Non-pigmented ciliary epithelial cell (primary cell): Measurements from ENCODE around the gene CACNG6.
"Not testable (repeated sequence)": the region's sequence is repeated elsewhere in the genome, so short reads cannot be mapped to it uniquely, and the experiment has no call there.

Experiments
- DNase-seq: peaks from one replicate; pipeline ENCODE4 v3.0.0-alpha.2; 2010; ENCODE audit warnings: low read depth

The CACNG6 gene

DNA sequence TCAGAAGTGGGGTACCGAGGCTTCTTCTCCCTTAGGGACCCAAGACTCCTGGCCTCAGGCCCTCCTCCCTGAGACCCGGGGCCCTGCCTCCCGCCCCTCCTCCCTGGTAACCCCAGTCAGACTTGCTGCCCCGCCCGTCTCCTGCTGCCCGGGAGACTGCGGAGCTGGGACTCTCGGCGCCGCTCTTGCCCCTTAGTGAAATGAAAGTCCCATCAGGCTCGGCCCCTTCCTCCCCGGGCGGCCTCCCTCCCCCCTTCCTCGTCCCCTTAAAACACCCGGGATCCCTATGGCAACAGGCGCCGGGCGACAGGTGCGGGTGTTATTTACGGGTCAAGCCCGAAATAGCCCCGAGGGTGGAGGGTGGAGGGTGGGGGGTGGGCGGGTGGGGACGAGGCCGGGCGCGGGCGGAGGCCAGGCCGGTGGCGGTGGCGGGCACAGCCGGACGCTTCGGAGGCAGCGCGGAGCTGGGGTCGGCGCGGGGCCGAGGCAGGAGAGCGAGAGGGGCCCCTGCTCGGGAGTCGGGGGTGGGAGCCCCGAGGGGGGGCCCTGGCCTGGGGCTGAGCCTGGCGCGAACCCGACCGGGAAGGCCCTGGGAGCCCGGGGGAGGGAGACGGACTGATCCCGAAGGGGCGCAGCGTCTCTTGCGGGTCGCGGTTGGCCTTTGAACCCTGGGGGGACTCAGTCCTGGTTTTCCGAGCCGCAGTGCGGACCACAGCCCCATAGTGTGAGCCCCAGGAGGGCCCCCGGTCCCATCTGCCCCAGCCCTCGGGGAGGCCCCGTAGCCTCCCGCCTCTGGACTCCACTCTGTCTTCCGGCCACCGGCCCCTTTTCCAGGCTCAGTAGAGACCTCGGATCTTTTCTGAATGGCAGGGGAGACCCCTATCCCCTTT lies at the start of gene CACNG6:
CACNG6 (plus strand) TSS at position 414 of the 890 bp plus-strand sequence. CDS start 1,241 bp downstream, outside the sequence.
- DNase-seq: no peak

DNA sequence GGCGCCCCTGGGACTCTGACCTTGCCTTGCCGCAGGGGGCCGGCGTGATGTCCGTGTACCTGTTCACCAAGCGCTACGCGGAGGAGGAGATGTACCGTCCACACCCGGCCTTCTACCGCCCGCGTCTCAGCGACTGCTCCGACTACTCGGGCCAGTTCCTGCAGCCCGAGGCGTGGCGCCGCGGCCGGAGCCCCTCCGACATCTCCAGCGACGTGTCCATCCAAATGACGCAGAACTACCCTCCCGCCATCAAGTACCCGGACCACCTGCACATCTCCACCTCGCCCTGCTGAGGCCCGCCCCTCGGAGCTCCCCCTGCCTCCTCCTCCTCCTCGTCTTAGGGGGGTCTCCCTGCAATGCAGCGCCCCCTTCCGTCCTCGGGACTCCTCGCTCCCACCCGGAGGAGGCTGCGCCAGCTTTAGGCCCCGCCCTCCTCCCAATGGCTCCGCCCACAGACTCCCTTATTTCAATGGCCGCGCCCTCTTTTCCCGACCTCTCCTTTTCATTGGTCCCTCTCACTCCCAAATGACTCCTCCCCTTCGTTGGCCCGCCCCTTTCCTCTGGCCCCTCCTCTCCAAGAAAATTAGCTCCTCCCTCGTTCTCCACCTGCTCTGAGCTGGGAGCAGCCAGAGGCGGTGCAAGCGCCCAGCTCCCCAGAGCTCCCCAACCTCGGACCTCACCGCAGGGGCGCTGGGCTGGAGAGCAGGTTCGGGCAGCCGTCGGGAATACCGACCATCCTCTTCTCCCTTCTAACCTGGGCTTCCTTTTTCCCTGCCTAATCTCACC lies 49.2 kb upstream of the CACNG6 start:
- no peak for DNase-seq

DNA sequence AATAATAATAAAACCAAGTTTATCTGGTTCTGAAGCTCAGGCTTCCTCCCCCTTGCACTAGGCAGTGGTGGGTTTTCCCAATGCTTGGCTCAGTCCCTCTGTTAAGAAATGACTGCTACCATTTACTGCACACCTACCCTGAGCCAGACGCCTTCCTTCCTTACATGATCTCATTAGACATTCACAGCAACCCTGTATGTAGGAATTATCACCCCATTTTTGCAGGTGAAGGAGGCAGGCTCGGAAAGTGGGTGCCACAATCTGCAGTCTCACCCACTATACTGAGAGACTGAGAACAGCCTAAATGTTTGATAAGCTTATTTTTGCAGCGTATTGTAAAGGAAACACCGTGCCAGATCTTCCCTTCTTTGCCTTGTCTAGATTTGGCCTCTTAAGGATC lies 47.0 kb upstream of the CACNG6 start:
- no peak for DNase-seq

DNA sequence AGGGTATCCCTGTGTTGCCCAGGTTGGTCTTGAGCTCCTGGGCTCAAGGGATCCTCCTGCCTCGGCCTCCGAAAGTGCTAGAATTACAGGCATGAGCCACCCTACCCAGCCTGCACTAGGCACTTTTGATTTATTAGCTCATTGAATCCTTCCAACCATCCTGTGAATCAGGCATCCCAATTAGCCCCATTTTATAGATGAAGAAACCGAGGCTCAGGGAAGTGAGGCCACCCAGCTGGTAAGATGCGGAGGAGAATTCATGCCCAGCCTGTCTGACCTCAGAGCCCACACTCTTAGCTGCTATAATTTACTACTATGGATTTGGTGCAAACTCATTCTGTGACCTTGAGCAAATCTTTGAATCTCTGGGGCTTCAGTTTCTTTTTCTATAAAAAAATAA lies 46.5 kb upstream of the CACNG6 start:
- no peak for DNase-seq

DNA sequence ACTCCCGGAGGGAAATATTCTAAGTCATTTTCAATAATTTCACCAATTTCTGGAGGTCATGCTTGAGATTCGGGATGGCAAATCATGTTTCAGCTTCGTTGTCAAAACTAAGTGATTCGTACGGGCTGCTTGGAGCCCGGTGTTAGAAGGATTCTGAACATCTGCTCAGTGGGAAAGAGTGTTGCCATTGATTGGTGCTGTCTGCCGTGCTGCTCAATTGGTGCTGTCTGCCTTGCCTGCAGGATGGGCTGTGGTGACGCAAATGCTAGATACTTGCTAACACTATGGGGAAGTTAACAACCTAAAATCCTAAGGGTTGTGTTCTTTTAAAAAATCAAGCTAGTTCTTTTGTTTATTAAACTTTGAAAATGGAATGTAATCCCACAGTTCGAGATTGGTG lies 46.0 kb upstream of the CACNG6 start:
- no peak for DNase-seq

GRCh38 chr19:53945998-53946397 lies 45.4 kb upstream of the CACNG6 start:
- no peak for DNase-seq

DNA sequence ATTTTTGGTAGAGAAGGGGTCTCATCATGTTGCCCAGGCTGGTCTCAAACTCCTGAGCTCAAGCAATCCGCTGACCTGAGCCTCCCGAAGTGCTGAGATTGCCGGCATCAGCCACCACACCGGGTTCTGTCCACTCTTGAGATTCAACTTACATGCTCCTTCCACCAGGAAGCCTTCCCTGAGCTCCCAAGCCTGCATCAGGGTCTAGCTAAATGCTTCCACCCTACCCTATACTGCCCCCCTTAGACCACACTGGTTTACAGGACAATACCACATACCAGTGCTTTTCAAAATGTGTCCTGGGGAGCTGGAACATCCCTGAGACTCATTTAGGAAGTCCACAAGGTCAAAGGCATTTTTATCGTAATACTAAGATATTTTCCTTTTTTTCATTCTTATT lies 43.8 kb upstream of the CACNG6 start:
- no peak for DNase-seq

DNA sequence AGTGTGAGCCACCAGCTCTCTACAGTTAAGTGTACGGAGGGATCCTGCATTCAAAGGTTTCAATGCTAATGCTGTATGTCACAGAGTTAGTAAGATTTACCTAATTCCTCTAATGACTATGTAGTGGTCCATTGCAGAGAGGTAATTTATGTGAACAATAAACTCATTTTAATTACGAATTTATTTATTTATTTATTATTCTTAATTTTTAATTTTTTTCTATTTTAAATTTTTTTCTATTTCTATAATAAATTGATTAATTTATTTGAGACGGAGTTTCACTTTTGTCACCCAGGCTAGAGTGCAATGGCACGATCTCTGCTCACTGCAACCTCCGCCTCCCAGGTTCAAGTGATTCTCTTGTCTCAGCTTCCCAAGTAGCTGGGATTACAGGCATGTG lies 42.8 kb upstream of the CACNG6 start:
- not testable (repeated sequence) for DNase-seq

- DNase-seq: no peak
These were observed 40.0 kb upstream of the CACNG6 start for GRCh38 chr19:53951436-53951835.

DNA sequence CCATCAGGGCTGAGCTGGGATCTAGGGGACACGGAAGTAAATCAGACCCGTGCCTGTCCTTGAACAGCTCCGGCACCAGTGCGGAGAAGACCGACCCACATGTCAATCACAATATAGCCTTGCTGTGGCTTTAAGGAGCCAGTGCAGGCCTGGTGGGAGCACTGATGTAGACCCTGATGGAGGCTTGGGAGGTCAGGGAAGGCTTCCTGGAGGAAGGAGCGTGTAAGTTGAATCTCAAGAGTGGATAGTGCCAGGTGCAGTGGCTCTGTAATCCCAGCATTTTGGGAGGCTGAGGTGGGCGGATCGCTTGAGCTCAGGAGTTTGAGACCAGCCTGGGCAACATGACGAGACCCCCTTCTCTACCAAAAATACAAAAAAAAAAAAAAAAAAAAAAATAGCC lies 39.5 kb upstream of the CACNG6 start:
- DNase-seq: no peak

- DNase-seq: no peak
These were observed 38.1 kb upstream of the CACNG6 start for GRCh38 chr19:53953383-53953782.

DNA sequence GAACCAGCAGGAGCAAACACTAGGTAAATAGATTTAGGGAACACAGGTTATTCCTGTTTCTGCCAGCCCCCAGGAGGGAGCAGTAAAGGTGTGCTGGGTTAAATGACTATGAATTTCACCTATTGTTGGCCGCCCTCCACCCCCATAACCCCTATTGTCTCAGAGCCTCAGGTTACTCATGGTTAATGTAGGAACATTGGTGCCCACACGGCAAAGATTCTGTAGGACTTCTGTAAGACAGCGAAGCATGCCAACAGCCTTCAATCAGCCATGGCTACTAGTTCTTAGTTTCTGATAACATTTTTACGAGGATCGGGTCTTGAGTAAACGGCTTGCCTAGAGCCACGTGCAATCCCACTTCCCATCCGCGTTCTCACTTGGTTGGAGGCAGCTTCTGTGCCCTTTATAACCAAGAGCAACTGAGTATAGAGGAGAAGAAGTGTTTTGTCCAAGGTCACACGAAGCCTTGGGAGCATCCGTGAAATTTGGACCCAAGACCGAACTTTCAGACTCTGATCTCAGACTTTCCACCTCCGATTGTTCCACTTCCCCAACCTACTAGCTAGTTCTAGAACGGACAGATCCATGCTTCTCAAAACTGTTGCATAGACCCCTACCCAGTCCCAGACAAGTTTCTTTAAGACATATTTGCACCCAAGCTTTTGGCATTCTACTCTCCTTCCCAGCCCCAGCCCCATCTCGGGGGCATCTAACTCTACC lies 33.8 kb upstream of the CACNG6 start:
- no peak for DNase-seq

- DNase-seq: no peak
These were observed 33.3 kb upstream of the CACNG6 start for GRCh38 chr19:53958168-53958571.

DNA sequence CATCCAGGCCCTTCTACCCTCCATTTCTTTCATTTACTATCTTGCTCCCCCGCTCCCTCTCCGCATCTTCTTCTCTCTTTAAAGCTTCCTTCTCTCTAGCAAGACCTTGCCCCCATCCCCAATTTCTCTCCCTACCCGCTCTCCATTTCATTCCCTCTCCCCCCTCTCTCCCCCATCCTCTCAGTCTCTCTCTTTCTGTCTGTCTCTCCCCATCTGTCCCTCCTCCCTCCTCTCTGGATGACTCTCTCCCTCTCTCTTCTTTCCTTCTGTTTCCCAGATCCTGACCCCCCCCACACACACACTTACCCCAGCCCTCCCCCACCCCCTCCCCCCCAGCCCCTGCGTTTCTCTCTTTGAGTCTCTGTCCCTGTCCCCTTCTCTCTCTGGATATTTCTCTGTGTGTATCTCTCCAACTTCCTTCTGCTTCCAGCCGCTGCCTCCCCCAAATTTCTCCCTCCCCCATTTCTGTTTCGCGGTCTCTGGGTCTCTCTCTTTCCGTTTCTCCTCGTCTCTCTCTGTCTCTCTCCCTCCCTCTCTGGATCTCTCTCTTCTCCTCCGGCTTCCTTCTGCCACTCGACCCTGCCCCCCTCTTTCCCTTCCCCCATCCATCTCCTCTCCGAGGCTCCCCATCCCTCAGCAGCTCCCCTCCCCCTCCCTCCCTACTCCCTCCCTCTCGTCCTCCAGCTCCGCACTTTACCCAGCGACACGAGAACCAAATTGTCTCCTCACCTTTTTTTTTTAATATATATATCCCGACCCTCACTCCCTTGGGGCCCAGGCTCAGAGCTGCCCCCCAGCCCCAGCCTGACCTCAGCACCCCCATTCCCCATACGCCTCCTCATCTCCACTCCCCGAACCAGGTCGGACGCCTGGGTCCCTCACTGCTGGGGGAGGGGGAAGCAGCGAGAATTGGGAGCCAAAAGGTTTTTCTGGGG lies 32.3 kb upstream of the CACNG6 start:
- no peak for DNase-seq

- no peak for DNase-seq
These were observed 31.2 kb upstream of the CACNG6 start for GRCh38 chr19:53960187-53960586.

GRCh38 chr19:53960886-53961285 lies 30.6 kb upstream of the CACNG6 start:
- DNase-seq: no peak

DNA sequence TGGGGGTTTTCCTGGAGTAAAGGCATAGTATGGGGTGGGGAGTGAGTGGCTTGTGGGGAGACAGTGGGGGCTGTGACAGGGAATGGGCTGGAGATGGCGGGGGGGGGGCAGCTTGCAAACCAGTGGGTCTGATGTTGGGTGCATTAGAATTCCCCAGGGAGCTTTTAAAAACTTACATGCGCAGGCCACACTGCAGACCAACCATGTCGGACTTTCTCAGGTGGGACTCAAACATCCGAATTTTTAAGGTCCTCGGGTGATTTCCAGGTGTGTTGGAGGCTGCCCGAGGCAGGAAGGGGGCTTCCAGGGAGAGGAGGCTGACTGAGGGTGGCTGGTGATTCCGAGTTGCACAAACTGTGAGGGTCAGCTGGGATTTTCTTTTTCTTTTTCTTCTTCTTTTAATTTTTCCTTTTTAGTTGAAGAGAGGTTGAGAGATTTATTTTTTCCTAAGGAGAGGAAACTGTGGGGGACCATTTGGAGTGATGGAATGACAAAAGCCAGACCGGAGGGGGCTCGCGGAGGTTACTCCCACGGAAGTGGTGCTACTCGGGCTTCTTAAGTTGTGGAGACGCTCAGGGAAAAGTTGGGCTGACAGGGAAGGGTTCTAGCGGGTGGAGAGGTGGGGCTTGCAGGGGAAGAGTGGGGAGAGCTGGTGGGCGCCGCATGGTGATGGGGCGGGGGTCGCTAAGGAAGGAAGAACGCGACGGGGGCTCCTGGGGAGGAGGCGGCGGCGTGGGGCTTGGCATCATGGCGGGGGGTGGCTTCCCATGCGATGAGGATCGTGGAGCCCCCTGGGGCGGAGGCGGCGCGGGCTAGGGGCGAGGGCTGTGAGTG lies 29.7 kb upstream of the CACNG6 start:
- DNase-seq: no peak

DNA sequence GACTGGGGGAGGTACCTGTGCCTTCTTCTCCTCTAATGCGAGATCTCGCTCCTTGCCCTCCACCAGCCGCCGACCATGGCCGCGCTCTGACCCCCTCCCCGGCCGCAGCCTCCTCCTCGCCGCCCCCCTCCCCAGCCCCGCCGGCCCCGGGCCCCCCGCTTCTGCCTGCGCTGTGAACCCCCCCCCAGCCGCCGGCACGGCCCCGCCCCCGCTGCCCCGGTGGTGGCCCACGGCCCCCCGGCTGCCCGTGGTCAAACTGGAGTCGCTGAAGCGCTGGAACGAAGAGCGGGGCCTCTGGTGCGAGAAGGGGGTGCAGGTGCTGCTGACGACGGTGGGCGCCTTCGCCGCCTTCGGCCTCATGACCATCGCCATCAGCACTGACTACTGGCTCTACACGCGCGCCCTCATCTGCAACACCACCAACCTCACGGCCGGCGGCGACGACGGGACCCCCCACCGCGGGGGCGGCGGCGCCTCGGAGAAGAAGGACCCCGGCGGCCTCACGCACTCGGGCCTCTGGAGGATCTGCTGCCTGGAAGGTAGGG lies 28.5 kb upstream of the CACNG6 start, which contains the start of gene CACNG8:
CACNG8 (plus strand) TSS at position 51 of the 545 bp plus-strand sequence.
- DNase-seq: no peak

GRCh38 chr19:53965091-53965490 lies 26.3 kb upstream of the CACNG6 start:
- no peak for DNase-seq

DNA sequence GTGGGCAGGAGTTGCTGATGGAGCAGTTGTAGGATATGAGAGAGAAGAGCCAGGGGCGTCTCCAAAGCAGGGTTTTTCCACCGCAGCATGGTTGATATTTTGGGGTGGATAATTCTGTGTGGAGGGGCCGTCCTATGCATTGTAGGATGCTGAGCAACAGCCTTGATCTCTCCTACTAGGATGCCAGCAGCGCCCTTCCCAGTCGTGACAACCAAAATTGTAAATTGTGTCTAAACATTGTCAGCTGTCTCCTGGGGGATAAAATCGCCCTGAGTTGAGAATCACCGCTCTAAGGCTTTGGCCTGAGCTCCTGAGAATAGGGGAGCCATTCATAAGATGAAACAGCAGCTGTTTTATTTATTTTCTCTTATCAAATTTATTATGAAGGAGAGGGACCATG lies 24.5 kb upstream of the CACNG6 start:
- DNase-seq: no peak
